OCI-LY1 (cell line): ENCODE results near the gene MYH15.

Source experiments
- CTCF ChIP-seq: fragments of 200-600 bp; sonication (generic), shearing (Covaris generic); IDR thresholded peaks from 2 replicates; pipeline ENCODE4 v1.5.1; 2017; ENCODE audit warnings: mild to moderate bottlenecking, antibody characterized with exemption, low read length, moderate library complexity, mixed read lengths
- EZH2 ChIP-seq: fragments of 200-600 bp; sonication (generic), shearing (Covaris generic); IDR thresholded peaks from 2 replicates; pipeline ENCODE4 v1.8.0; 2017; ENCODE audit warnings: borderline replicate concordance, mixed run types, mild to moderate bottlenecking, antibody characterized with exemption, low read length, moderate library complexity, mixed read lengths

DNA sequence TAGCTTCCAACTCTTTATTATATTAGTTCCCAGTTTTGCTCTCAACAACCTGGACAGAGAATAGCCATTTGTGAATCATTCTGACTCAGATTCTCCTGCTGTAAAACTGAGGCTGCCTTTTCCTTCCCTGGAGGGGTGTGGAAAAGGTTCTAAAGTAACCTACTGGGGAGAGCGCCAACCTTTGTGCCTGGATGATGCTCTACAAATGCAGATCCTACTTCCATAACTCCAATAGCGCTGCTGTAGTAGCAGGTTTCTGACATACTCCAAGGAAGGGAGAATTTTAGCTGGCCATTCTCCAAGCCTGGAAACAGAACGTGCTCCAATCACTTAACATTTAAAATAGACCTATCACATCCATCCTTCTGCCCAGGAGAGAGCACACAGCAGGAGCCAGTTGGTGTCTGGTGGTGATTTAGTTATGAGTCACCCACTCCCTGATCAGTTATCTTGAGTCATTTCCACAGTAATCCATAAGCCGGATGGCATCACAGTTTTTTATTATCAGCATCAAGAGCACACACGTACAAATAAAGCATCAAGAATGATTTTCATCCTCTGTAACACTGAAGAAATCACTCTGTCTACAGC is 38.3 kb downstream of the MYH15 start:
- TF ChIP-seq CTCF: no peak
- TF ChIP-seq EZH2: no peak
